IPS DF 6.9 (cell line): ENCODE results near the gene PROK2.

Source experiments
- DNase-seq: peaks from one replicate; pipeline ENCODE4 v3.0.0-alpha.2; 2013; ENCODE audit warnings: low read depth, low spot score
- H3K27ac ChIP-seq: one replicate; pipeline ENCODE4 v1.5.1; 2013; ENCODE audit warnings: low read length, control low read depth
- H3K27me3 ChIP-seq: 2 replicates; pipeline ENCODE4 v1.6.1; 2013; ENCODE audit warnings: mild to moderate bottlenecking, low read length; ENCODE audit not compliant: control insufficient read depth, insufficient read depth
- H3K36me3 ChIP-seq: 2 replicates; pipeline ENCODE4 v1.6.1; 2013; ENCODE audit warnings: low read length; ENCODE audit not compliant: control insufficient read depth, insufficient read depth
- H3K4me1 ChIP-seq: 2 replicates; pipeline ENCODE4 v1.6.1; 2013; ENCODE audit warnings: low read length; ENCODE audit not compliant: control insufficient read depth, insufficient read depth
- H3K4me3 ChIP-seq: 2 replicates; pipeline ENCODE4 v1.5.1; 2013; ENCODE audit warnings: mild to moderate bottlenecking, low read length
- H3K9me3 ChIP-seq: 2 replicates; pipeline ENCODE4 v1.6.1; 2013; ENCODE audit warnings: low read length, inconsistent platforms; ENCODE audit not compliant: control insufficient read depth, insufficient read depth
- WGBS: extraction: QIAGEN DNeasy Blood & Tissue Kit; methylation state at CpG from one replicate; pipeline ENCODE4 v1.1.7; 2013; ENCODE audit warnings: mixed read lengths, missing lambda C conversion rate; ENCODE audit not compliant: insufficient read length, insufficient coverage; 5-methylcytosine and 5-hydroxymethylcytosine counted together

The PROK2 gene, protein sequence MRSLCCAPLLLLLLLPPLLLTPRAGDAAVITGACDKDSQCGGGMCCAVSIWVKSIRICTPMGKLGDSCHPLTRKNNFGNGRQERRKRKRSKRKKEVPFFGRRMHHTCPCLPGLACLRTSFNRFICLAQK

DNA sequence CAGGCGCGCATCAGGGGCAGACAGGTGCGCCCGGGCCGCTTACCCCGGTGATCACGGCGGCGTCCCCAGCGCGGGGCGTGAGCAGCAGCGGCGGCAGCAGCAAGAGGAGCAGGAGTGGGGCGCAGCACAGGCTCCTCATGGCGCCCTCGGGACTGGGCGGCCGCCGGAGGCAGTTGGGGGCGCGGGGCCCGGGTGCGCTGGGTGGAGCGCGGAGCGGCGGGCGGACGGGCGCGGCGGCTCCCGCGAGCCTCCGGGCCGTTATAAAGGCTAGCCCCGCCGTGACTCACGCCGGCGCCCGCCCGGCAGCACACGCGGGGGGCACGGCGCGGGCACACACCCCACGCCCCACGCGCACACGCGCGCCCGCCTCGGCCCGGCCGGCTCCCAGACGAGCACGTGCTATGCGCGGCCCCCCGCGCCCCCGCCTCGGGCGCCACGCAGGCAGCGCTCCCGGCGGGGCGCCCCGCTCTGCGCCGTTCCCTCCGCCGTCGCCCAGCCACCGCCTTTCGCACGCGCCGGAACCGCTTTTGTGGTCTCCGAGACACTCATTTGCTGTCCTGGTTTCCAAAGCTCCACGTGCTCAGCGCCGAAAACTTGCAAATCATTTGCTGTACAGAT, at the start of gene PROK2:
Gene PROK2 (minus strand): TSS at position 235 of the 618 bp plus-strand sequence. CDS start 96 bp downstream, at position 139.
- Histone ChIP-seq H3K36me3 (no peaks in the 10 kb centered on the region), H3K27ac (no peak within 1 kb of the TSS), H3K9me3 (no peaks in the 10 kb centered on the region), H3K27me3 (peaks cover 21% of the 10 kb centered on the region), H3K4me1 (peaks cover 4% of the 10 kb centered on the region; the same call in 1 of the 2 replicates), H3K4me3 (peak within 1 kb of the TSS; percentile 54)
- no peak for DNase-seq
- no CpG with 5 or more reads among the region's 89 CpGs for whole genome bisulfite sequencing

DNA sequence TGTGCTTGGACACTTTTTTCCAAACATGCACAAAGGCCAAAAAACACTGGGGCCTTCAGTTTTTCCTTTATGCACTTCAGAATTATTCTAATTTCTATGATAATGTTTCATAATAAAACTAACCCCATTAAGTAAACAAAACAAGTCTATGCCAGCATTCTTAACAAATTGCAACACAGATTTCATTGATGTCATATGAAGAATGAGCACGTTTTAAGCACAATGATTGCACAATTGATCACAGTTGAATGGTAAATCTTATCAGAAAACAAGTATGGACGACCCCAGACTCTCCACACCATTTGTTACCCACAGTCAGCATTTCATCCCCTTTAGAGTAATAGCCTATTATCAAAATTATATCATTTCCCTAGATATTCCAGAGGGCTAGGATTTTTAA, 46.7 kb upstream of the PROK2 start:
- no peak overlapping the region for H3K27ac ChIP-seq
- H3K4me1 ChIP-seq: no peaks in the 10 kb centered on the region
- no CpG with 5 or more reads among the region's 2 CpGs for WGBS
- H3K27me3 ChIP-seq: no peaks in the 10 kb centered on the region
- no peak for DNase-seq
- no peak overlapping the region for H3K4me3 ChIP-seq
- no peaks in the 10 kb centered on the region for H3K36me3 ChIP-seq
- no peaks in the 10 kb centered on the region for H3K9me3 ChIP-seq

DNA sequence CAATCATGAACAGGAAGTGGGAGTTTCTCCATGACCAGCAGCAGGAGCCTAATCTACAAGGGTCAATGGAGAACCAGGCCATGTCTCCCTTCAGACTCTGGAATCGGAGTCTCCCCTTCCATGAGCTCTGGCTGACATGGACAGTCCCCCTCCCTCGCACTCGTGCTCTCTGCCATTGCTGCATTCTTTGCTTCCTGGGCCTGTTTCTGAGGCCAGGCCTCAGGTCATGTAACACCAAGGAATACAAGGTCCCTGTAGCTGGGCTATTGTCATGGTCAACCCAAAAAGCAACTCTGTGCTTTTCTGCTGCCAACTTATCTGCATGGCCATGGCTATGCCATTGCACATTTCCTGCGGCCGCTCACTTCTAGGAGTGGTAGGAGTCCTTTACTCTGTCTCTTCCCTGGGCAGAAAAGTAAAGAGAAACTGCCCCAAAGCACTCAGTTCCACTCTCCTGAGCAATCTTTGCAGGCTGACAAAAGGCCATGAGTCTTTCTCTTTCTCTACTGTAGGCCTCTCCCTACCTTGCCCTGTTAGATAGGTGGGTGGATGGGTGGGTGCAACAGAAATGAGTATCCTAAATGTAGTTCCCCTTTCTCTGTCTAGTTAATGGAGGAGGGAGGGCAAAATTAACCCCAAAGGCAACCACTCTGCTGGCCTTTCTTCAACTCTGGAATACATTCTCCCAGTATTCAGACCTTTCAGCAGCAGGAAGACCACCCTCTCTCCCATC, 40.8 kb upstream of the PROK2 start:
- Histone ChIP-seq H3K27me3 (no peaks in the 10 kb centered on the region), H3K4me1 (no peaks in the 10 kb centered on the region), H3K36me3 (no peaks in the 10 kb centered on the region), H3K4me3 (no peak overlapping the region), H3K9me3 (no peaks in the 10 kb centered on the region), H3K27ac (no peak overlapping the region)
- WGBS: no CpG with 5 or more reads among the region's 5 CpGs
- no peak for DNase-seq

DNA sequence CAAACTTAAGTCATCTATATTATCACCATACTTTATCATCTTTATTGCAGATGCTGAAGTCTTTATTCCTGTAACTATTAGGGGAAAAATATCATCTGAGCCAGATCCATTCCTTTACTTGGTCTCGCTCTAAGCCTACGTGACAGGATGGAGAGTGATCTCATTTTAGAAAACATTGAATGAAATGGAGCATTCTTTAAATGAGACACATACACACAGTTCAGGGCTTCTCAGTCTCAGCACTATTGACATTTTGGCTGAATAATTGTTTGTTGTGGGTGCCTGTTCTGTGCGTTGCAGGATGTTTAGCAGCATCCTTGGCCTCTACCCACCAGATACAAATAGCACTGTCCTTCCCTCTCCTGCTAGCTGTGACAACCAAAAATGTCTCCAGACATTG, 36.2 kb upstream of the PROK2 start:
- H3K27ac ChIP-seq: no peak overlapping the region
- WGBS: no CpG with 5 or more reads among the region's 3 CpGs
- DNase-seq: no peak
- peaks cover 7% of the 10 kb centered on the region; the same call in 1 of the 2 replicates for H3K4me1 ChIP-seq
- no peaks in the 10 kb centered on the region for H3K9me3 ChIP-seq
- H3K4me3 ChIP-seq: no peak overlapping the region
- H3K27me3 ChIP-seq: no peaks in the 10 kb centered on the region
- no peaks in the 10 kb centered on the region for H3K36me3 ChIP-seq

DNA sequence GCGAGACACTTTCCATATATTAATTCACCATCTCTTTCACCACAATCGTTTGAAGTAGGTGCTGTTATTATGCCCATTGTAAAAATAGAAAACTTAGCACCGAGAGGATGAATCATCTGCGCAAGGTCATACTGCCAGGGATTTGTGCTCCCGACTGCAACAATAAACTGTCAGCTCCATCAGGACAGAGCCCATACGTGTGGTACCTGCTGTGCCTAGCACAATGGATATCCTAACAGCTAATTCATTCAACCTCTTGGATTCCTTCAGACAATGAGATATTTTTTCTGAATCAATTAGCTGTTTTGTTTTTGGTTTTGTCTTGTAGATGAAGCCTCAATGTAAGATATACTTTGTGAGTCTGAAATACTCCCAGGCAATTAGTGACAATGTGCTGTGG, 32.3 kb upstream of the PROK2 start:
- Histone ChIP-seq H3K36me3 (no peaks in the 10 kb centered on the region), H3K9me3 (no peaks in the 10 kb centered on the region), H3K4me1 (peaks cover 7% of the 10 kb centered on the region; the same call in 1 of the 2 replicates), H3K27me3 (no peaks in the 10 kb centered on the region), H3K4me3 (no peak overlapping the region), H3K27ac (no peak overlapping the region)
- peak; percentile 27 for DNase-seq
- WGBS: no CpG with 5 or more reads among the region's 6 CpGs

DNA sequence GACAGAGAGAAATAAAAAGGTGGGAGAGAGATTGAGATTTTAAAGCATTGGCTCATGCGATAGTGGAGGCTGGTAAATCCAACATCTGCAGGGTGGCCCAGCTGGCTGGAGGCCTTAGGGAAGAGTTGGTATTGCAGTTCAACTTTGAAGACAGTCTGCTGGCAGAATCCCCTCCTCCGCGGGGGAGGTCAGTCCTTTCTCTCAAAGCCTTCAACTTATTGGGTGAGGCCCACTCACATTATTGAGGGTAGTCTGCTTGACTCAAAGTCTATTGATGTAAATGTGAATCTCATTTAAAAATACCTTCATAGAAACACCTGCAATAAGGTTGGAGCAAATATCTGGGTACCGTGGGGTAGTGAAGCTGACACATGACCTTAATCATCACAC, 31.8 kb upstream of the PROK2 start:
- Histone ChIP-seq H3K4me3 (no peak overlapping the region), H3K4me1 (peaks cover 7% of the 10 kb centered on the region; the same call in 1 of the 2 replicates), H3K9me3 (no peaks in the 10 kb centered on the region), H3K27ac (no peak overlapping the region), H3K36me3 (no peaks in the 10 kb centered on the region), H3K27me3 (no peaks in the 10 kb centered on the region)
- WGBS: no CpG with 5 or more reads among the region's 4 CpGs
- no peak for DNase-seq

DNA sequence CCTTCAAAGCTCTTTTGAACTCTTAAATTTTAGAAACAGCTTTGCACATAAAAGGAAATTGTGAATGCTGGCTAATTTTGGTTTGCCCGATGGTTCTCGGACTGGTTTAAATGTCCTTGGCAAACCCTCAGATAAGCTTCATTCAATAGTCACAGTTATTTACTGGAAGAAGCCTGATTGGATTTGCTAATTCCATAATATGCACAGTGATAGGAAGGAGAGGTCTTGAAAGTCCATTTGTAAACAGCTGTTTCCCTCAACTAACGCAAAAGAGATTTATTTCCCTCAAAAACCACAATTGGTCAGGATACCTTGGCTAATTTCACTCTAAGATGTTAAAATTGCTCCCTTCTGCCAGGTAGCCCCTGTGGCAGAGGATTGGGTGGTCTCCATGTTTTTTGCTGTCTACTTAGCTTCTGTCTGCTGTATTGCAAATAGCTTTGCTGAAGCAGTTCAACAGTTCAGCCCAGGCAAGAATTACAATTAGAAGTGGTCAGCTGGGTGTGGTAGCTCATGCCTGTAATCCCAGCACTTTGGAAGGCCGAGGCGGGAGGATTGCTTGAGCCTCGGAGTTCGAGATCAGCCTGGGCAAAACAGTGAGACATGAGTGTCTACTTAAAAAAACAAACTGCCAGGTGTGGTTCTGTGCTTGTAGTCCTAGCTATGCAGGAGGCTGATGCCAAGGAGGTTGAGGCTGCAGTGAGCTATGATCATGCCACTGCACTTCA, 30.6 kb upstream of the PROK2 start:
- Histone ChIP-seq H3K27me3 (no peaks in the 10 kb centered on the region), H3K4me3 (no peak overlapping the region), H3K4me1 (peaks cover 7% of the 10 kb centered on the region; the same call in 1 of the 2 replicates), H3K27ac (no peak overlapping the region), H3K9me3 (no peaks in the 10 kb centered on the region), H3K36me3 (no peaks in the 10 kb centered on the region)
- no peak for DNase-seq
- no CpG with 5 or more reads among the region's 7 CpGs for WGBS

DNA sequence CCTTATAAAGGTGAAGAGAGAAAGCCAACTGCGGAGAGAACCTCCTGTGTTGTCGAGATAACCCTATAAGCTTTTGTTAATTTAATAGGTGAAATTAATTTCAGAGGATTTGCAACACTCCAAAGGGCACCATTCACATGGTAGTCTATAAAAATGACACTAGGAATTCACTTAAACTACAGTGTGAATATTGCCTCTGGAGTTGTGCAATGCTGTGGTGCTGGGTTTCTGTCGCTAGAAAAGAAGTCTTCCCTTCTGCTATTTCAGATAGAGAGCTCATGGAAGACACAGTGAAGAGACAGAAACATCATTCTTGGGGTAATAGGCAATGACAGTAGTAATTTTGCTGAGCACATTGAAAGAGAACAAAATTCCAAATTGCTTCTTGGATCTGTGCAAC, 28.8 kb upstream of the PROK2 start:
- no peaks in the 10 kb centered on the region for H3K9me3 ChIP-seq
- no peak for DNase-seq
- no peaks in the 10 kb centered on the region for H3K36me3 ChIP-seq
- no peak overlapping the region for H3K4me3 ChIP-seq
- H3K27ac ChIP-seq: no peak overlapping the region
- no CpG with 5 or more reads among the region's 3 CpGs for WGBS
- H3K4me1 ChIP-seq: peaks cover 7% of the 10 kb centered on the region; the same call in 1 of the 2 replicates
- no peaks in the 10 kb centered on the region for H3K27me3 ChIP-seq

DNA sequence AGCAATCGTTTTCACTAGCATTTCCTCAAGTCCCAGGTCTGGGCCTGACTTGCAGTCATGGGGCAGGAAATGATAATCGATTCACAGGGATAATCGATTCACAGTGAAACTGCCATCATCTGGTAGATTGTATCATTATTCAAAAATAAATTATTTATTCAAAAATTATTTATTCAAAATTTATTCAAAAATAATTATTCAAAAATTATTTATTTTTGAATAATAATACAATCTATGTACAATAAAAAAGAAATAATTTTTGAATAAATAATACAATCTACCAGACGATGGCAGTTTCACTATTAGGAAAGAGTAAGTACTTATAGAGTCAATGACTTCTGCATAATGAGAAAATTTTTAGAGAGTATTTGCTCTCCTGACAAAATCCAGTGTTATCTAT, 28.1 kb upstream of the PROK2 start:
- Histone ChIP-seq H3K27me3 (no peaks in the 10 kb centered on the region), H3K27ac (no peak overlapping the region), H3K9me3 (no peaks in the 10 kb centered on the region), H3K36me3 (no peaks in the 10 kb centered on the region), H3K4me1 (peaks cover 7% of the 10 kb centered on the region; the same call in 1 of the 2 replicates), H3K4me3 (no peak overlapping the region)
- no CpG with 5 or more reads among the region's 4 CpGs for WGBS
- no peak for DNase-seq

DNA sequence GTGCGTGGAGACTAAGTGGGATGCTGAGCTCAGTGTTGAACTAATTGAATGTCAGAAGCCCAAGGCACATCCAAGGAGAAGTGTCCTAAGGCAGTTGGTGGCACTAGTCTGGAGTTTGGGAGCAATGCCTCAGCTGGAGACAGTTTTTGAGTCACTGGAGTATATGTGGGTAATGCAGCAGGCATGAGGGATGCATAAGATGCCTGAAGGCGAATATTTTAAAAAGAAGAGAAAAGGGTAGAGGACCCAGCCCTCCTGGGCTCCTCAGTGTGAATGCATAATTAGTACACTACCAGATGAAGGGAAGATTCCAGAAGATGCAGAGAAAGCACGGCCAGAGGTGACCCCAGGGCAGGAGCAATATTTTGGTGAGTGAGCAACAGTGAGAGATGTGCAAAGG, 25.1 kb upstream of the PROK2 start:
- DNase-seq: no peak
- no peak overlapping the region for H3K4me3 ChIP-seq
- H3K27me3 ChIP-seq: no peaks in the 10 kb centered on the region
- H3K9me3 ChIP-seq: no peaks in the 10 kb centered on the region
- H3K27ac ChIP-seq: no peak overlapping the region
- no peaks in the 10 kb centered on the region for H3K36me3 ChIP-seq
- no peaks in the 10 kb centered on the region for H3K4me1 ChIP-seq
- WGBS: no CpG with 5 or more reads among the region's 3 CpGs
